HUES64 (cell line): ENCODE measurements around the gene MTMR3.
A peak's percentile ranks its signal among the peaks of the same experiment; 100 is the strongest.
"Not testable (repeated sequence)": the region's sequence is repeated elsewhere in the genome, so short reads cannot be mapped to it uniquely, and the experiment has no call there.

ENCODE experiments used
- H3K27ac ChIP-seq: 2 replicates; pipeline ENCODE4 v1.7.0; 2013; ENCODE audit warnings: low read depth, low read length, inconsistent platforms
- H3K27me3 ChIP-seq: 2 replicates; pipeline ENCODE4 v1.6.1; 2013; ENCODE audit warnings: mild to moderate bottlenecking, low read length; ENCODE audit not compliant: insufficient read depth
- H3K36me3 ChIP-seq: 2 replicates; pipeline ENCODE4 v1.6.1; 2013; ENCODE audit warnings: mild to moderate bottlenecking, low read length; ENCODE audit not compliant: insufficient read depth
- H3K4me1 ChIP-seq: 2 replicates; pipeline ENCODE4 v1.6.1; 2013; ENCODE audit warnings: mild to moderate bottlenecking, low read length, moderate library complexity; ENCODE audit not compliant: insufficient read depth
- H3K4me3 ChIP-seq: 2 replicates; pipeline ENCODE4 v1.5.1; 2013; ENCODE audit warnings: mild to moderate bottlenecking, low read length, moderate library complexity
- H3K9ac ChIP-seq: 2 replicates; pipeline ENCODE4 v1.6.1; 2013; ENCODE audit warnings: mild to moderate bottlenecking, low read depth, low read length
- H3K9me3 ChIP-seq: 2 replicates; pipeline ENCODE4 v1.6.1; 2013; ENCODE audit warnings: low read depth, low read length; ENCODE audit not compliant: insufficient read depth
- WGBS: fragments of 150-250, 120-280 bp; methylation state at CpG from one replicate; pipeline ENCODE4 v1.1.7; 2013; ENCODE audit warnings: missing lambda C conversion rate; 5-methylcytosine and 5-hydroxymethylcytosine counted together

MTMR3 gene

GRCh38 chr22:29971607-29972006, 88.6 kb downstream of the MTMR3 start:
- H3K9me3 ChIP-seq: no peaks in the 10 kb centered on the region
- 96% methylated on average over 3 of the region's 3 CpGs for WGBS
- no peak overlapping the region for H3K27ac ChIP-seq
- H3K36me3 ChIP-seq: no peaks in the 10 kb centered on the region
- no peak overlapping the region for H3K9ac ChIP-seq
- H3K27me3 ChIP-seq: no peaks in the 10 kb centered on the region
- no peak overlapping the region for H3K4me3 ChIP-seq
- peaks cover 6% of the 10 kb centered on the region; the same call in 1 of the 2 replicates for H3K4me1 ChIP-seq

- no peak overlapping the region for H3K4me3 ChIP-seq
- no peaks in the 10 kb centered on the region for H3K27me3 ChIP-seq
- 87% methylated on average over 2 of the region's 2 CpGs for WGBS
- H3K9ac ChIP-seq: no peak overlapping the region
- H3K4me1 ChIP-seq: peaks cover 6% of the 10 kb centered on the region; the same call in 1 of the 2 replicates
- no peaks in the 10 kb centered on the region for H3K9me3 ChIP-seq
- no peaks in the 10 kb centered on the region for H3K36me3 ChIP-seq
- H3K27ac ChIP-seq: no peak overlapping the region
These were observed 89.1 kb downstream of the MTMR3 start for GRCh38 chr22:29972121-29972520.

GRCh38 chr22:29973269-29973668, 90.3 kb downstream of the MTMR3 start:
- no peak overlapping the region for H3K9ac ChIP-seq
- 96% methylated on average over 4 of the region's 4 CpGs for WGBS
- H3K27me3 ChIP-seq: no peaks in the 10 kb centered on the region
- no peaks in the 10 kb centered on the region for H3K9me3 ChIP-seq
- no peaks in the 10 kb centered on the region for H3K36me3 ChIP-seq
- H3K27ac ChIP-seq: no peak overlapping the region
- peaks cover 6% of the 10 kb centered on the region; the same call in 1 of the 2 replicates for H3K4me1 ChIP-seq
- no peak overlapping the region for H3K4me3 ChIP-seq

- H3K27ac ChIP-seq, H3K4me1 ChIP-seq, H3K9me3 ChIP-seq, H3K4me3 ChIP-seq, H3K9ac ChIP-seq, H3K36me3 ChIP-seq, H3K27me3 ChIP-seq: not testable (repeated sequence)
- 96% methylated on average over 9 of the region's 9 CpGs for WGBS
These were observed 90.7 kb downstream of the MTMR3 start for GRCh38 chr22:29973680-29974079.

GRCh38 chr22:29975494-29975893, 92.5 kb downstream of the MTMR3 start:
- no peak overlapping the region for H3K9ac ChIP-seq
- H3K27ac ChIP-seq: no peak overlapping the region
- no peaks in the 10 kb centered on the region for H3K27me3 ChIP-seq
- no peak overlapping the region for H3K4me3 ChIP-seq
- H3K36me3 ChIP-seq: peaks cover 13% of the 10 kb centered on the region
- 88% methylated on average over 7 of the region's 7 CpGs for WGBS
- H3K4me1 ChIP-seq: peaks cover 6% of the 10 kb centered on the region; the same call in 1 of the 2 replicates
- no peaks in the 10 kb centered on the region for H3K9me3 ChIP-seq

- Histone ChIP-seq H3K9me3 (no peaks in the 10 kb centered on the region), H3K9ac (no peak overlapping the region), H3K4me1 (peaks cover 6% of the 10 kb centered on the region; the same call in 1 of the 2 replicates), H3K27ac (no peak overlapping the region), H3K27me3 (no peaks in the 10 kb centered on the region), H3K36me3 (peaks cover 17% of the 10 kb centered on the region), H3K4me3 (no peak overlapping the region)
- 97% methylated on average over 3 of the region's 3 CpGs for WGBS
These were observed 94.1 kb downstream of the MTMR3 start for GRCh38 chr22:29977107-29977506.

GRCh38 chr22:29979777-29980321, 96.9 kb downstream of the MTMR3 start:
- no peaks in the 10 kb centered on the region for H3K9me3 ChIP-seq
- no peak overlapping the region for H3K4me3 ChIP-seq
- H3K4me1 ChIP-seq: no peaks in the 10 kb centered on the region
- WGBS: 92% methylated on average over 3 of the region's 3 CpGs
- H3K27me3 ChIP-seq: no peaks in the 10 kb centered on the region
- peaks cover 20% of the 10 kb centered on the region for H3K36me3 ChIP-seq
- no peak overlapping the region for H3K9ac ChIP-seq
- no peak overlapping the region for H3K27ac ChIP-seq

- 95% methylated on average over 10 of the region's 10 CpGs for WGBS
- no peak overlapping the region for H3K4me3 ChIP-seq
- H3K9ac ChIP-seq: no peak overlapping the region
- no peaks in the 10 kb centered on the region for H3K27me3 ChIP-seq
- peaks cover 20% of the 10 kb centered on the region for H3K36me3 ChIP-seq
- H3K9me3 ChIP-seq: no peaks in the 10 kb centered on the region
- H3K4me1 ChIP-seq: peaks cover 22% of the 10 kb centered on the region
- no peak overlapping the region for H3K27ac ChIP-seq
These were observed 100.4 kb downstream of the MTMR3 start for GRCh38 chr22:29983296-29983917.

GRCh38 chr22:29985912-29986311, 102.9 kb downstream of the MTMR3 start:
- Histone ChIP-seq H3K27me3 (no peaks in the 10 kb centered on the region), H3K4me1 (peaks cover 22% of the 10 kb centered on the region), H3K9me3 (no peaks in the 10 kb centered on the region), H3K27ac (no peak overlapping the region), H3K9ac (no peak overlapping the region), H3K36me3 (peaks cover 10% of the 10 kb centered on the region), H3K4me3 (no peak overlapping the region)
- WGBS: 90% methylated on average over 1 of the region's 1 CpG

- H3K4me3 ChIP-seq: no peak overlapping the region
- peaks cover 18% of the 10 kb centered on the region for H3K36me3 ChIP-seq
- 62% methylated on average over 1 of the region's 1 CpG for WGBS
- peaks cover 22% of the 10 kb centered on the region for H3K4me1 ChIP-seq
- H3K27ac ChIP-seq: no peak overlapping the region; the same call in 1 of the 2 replicates
- H3K9me3 ChIP-seq: no peaks in the 10 kb centered on the region
- peak overlapping the region; percentile 21; the same call in 1 of the 2 replicates for H3K9ac ChIP-seq
- H3K27me3 ChIP-seq: no peaks in the 10 kb centered on the region
These were observed 104.2 kb downstream of the MTMR3 start for GRCh38 chr22:29987137-29987536.

GRCh38 chr22:29988719-29989118, 105.7 kb downstream of the MTMR3 start:
- no peaks in the 10 kb centered on the region for H3K9me3 ChIP-seq
- H3K9ac ChIP-seq: no peak overlapping the region
- WGBS: no CpG with 5 or more reads among the region's 2 CpGs
- peaks cover 15% of the 10 kb centered on the region for H3K36me3 ChIP-seq
- H3K4me3 ChIP-seq: no peak overlapping the region
- no peak overlapping the region for H3K27ac ChIP-seq
- no peaks in the 10 kb centered on the region for H3K27me3 ChIP-seq
- peaks cover 34% of the 10 kb centered on the region for H3K4me1 ChIP-seq
